Upper lobe of left lung (tissue), 4 donors: Measurements from ENCODE around the gene ALDH1A3.

Experiments used
- CTCF ChIP-seq, 6 experiments: fragments of 450-650 bp in 4 of 6; fragments of 200-600 bp in 2 of 6; sonication (generic) in 2 of 6; IDR thresholded peaks; one replicate each; pipeline ENCODE4 v1.5.1; 2016 to 2019; ENCODE audit warnings: antibody characterized with exemption in 6 of 6
- EP300 ChIP-seq, 4 donors: sonication (generic); formaldehyde crosslinking; IDR thresholded peaks; one replicate each; pipeline ENCODE4 v1.5.1; 2017; ENCODE audit warnings: antibody characterized with exemption in 4 of 4, control low read depth in 2 of 4
- POLR2A ChIP-seq, 4 donors: fragments of 450-650 bp; IDR thresholded peaks; one replicate each; pipeline ENCODE4 v1.5.1; 2016 to 2017; ENCODE audit warnings: antibody characterized with exemption in 4 of 4, mild to moderate bottlenecking in 2 of 4
- POLR2AphosphoS5 ChIP-seq, 2 donors: sonication (generic); formaldehyde crosslinking; IDR thresholded peaks; one replicate each; pipeline ENCODE4 v1.5.1; 2017; ENCODE audit warnings: antibody characterized with exemption in 2 of 2

GRCh38 chr15:100909565-100909964 lies 29.9 kb downstream of the ALDH1A3 start:
- TF ChIP-seq CTCF (IDR thresholded peaks at IDR 0.05) (no peak), POLR2A (IDR thresholded peaks at IDR 0.05) (no peak), POLR2AphosphoS5 (IDR thresholded peaks at IDR 0.05) (no peak), EP300 (IDR thresholded peaks at IDR 0.05) (no peak)
